Measurements from ENCODE around the gene ANKRD39.

The ANKRD39 gene

GRCh38 chr2:96828436-96828835, 29.4 kb downstream of the ANKRD39 start:
- no peak for DNase-seq (ENCODE audit: low spot score)
- TF ChIP-seq, protein P1, sequence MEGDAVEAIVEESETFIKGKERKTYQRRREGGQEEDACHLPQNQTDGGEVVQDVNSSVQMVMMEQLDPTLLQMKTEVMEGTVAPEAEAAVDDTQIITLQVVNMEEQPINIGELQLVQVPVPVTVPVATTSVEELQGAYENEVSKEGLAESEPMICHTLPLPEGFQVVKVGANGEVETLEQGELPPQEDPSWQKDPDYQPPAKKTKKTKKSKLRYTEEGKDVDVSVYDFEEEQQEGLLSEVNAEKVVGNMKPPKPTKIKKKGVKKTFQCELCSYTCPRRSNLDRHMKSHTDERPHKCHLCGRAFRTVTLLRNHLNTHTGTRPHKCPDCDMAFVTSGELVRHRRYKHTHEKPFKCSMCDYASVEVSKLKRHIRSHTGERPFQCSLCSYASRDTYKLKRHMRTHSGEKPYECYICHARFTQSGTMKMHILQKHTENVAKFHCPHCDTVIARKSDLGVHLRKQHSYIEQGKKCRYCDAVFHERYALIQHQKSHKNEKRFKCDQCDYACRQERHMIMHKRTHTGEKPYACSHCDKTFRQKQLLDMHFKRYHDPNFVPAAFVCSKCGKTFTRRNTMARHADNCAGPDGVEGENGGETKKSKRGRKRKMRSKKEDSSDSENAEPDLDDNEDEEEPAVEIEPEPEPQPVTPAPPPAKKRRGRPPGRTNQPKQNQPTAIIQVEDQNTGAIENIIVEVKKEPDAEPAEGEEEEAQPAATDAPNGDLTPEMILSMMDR (IDR thresholded peaks at IDR 0.05; ENCODE audit: extremely low read depth, missing control alignments) = no peak

- DNase-seq (ENCODE audit: low spot score) = no peak
- TF ChIP-seq, protein P1 (IDR thresholded peaks at IDR 0.05; ENCODE audit: extremely low read depth, missing control alignments) = no peak
Observed at GRCh38 chr2:96826546-96827278, 31.1 kb downstream of the ANKRD39 start.

DNA sequence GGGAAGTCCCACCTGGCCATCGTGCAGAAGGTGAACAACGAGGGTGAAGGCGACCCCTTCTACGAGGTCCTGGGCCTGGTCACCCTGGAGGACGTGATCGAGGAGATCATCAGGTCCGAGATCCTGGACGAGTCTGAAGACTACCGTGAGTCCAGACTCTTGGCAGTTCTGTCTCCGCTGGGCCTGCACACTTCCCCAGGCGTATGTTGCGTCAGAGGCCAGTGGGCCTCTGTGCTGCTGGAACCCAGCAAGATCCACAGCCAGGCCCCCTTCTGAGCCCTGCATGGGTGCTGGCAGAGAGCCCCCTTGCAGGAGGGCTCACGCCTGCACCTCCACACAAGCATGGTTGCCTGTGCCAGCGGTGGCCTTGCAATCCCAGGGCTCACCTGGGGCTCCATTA, 32.8 kb downstream of the ANKRD39 start:
- TF ChIP-seq, protein P1 (IDR thresholded peaks at IDR 0.05; ENCODE audit: extremely low read depth, missing control alignments) = no peak
- no peak for DNase-seq (ENCODE audit: low spot score)

GRCh38 chr2:96824079-96824870, 33.5 kb downstream of the ANKRD39 start:
- TF ChIP-seq, protein P1 (IDR thresholded peaks at IDR 0.05; ENCODE audit: extremely low read depth, missing control alignments) = no peak

DNA sequence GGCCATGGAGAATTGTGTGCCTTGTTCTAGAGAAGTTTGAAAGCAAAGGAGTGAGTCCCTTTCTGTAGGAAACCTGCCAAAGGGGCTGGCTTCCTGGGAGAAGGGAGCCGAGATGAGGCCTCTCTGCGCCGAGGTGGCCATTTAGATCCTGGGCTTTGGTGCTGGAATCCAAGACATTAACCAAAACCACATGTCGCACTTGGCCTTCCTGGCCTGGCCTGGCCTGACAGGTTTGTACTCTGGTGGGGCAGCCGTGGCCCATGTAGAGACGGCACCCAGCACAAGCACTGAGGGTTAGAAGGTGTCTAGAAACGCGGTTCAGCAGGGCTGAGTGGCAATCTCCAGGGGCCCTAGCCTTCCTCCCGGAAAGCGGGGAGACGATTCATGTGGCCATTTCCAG, 34.6 kb downstream of the ANKRD39 start:
- TF ChIP-seq, protein P1 (IDR thresholded peaks at IDR 0.05; ENCODE audit: extremely low read depth, missing control alignments) = no peak

More at GRCh38 chr2:96824079-96824870, 33.5 kb downstream of the ANKRD39 start:
- no peak for DNase-seq (ENCODE audit: low spot score)

GRCh38 chr2:96822786-96823185, 35.0 kb downstream of the ANKRD39 start:
- TF ChIP-seq, protein P1 (IDR thresholded peaks at IDR 0.05; ENCODE audit: extremely low read depth, missing control alignments) = no peak
- no peak for DNase-seq (ENCODE audit: low spot score)

More for the DNA sequence above, 34.6 kb downstream of the ANKRD39 start:
- no peak for DNase-seq (ENCODE audit: low spot score)

DNA sequence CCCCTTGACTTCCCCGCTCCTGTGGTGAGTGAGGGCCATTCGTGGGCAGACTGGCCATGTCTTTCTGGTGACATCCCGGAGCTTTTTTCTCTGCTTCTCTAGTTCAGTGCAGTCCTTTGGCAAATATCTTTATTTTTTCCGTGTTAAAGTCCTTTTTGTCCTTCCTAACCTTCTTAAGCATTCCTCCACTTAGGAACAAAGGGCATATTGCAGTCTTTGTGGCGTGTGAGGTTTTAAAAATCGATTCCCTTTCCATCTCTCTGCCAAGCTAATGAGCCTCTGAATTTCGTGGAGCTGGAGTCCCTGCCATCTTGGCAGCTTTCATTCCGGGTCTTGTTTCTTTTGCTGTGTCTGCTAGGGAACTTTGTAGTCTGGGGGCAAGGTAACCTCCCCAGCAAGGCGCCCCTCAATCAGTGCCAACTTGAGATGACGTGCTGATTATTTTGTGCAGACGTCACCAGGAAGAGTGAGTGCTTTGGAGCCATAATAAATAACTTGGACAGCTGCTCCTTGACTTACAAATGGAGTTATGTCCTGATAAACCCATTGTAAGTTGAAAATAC, 36.6 kb downstream of the ANKRD39 start:
- TF ChIP-seq, protein P1 (IDR thresholded peaks at IDR 0.05; ENCODE audit: extremely low read depth, missing control alignments) = no peak
- DNase-seq (ENCODE audit: low spot score) = no peak
